IMR-90 (cell line): ENCODE results near the gene GOLT1A. TPM values are rescaled to one million over a fixed set of nuclear protein-coding genes. Genes with fewer than 3 reads are reported as not detected.

ENCODE experiments used
- ATAC-seq: fragments of 200-7000 bp; cut with Tn5 transposase; 2 replicates; pipeline ENCODE4 v1.9.1; 2020; ENCODE audit warnings: low read depth, mild to moderate bottlenecking, moderate library complexity
- BruUV-seq: library from RNA; stranded (reverse); fragments of 400-500 nt; replicated peaks from 2 replicates; lab custom pipeline; 2021; lab: Mats Ljungman, UMichigan
- CTCF ChIA-PET: fragments of 300-600 bp; formaldehyde crosslinking; extraction: SDS; loops from one replicate; lab custom pipeline; 2021; ENCODE audit warnings: antibody characterized with exemption; lab: Yijun Ruan, JAX
- POLR2A ChIA-PET: fragments of 300-600 bp; sonication (Branson Sonifier 250); formaldehyde crosslinking; loops from one replicate; lab custom pipeline; 2022; ENCODE audit warnings: antibody characterized with exemption; ENCODE audit not compliant: unreplicated experiment; lab: Charles Lee
- DNase-seq: peaks from one replicate; pipeline ENCODE4 v3.0.0; 2013
- H2AFZ ChIP-seq: replicated peaks from 2 replicates; pipeline ENCODE3; 2013; ENCODE audit warnings: low read length, mild to moderate bottlenecking; ENCODE audit not compliant: poor library complexity
- H2AK5ac ChIP-seq: 2 replicates; pipeline ENCODE4 v1.6.1; 2013; ENCODE audit warnings: low read depth, low read length, inconsistent platforms
- H2AK9ac ChIP-seq: replicated peaks from 2 replicates; pipeline ENCODE3; 2013; ENCODE audit warnings: mild to moderate bottlenecking, low read depth, low read length, moderate library complexity; ENCODE audit not compliant: poor library complexity
- H2BK120ac ChIP-seq: 2 replicates; pipeline ENCODE4 v1.6.1; 2013; ENCODE audit warnings: low read depth, low read length, inconsistent platforms
- H2BK15ac ChIP-seq: 3 replicates; pipeline ENCODE4 v1.6.1; 2013; ENCODE audit warnings: low read depth, low read length, inconsistent platforms
- H2BK20ac ChIP-seq: 2 replicates; pipeline ENCODE4 v1.6.1; 2013; ENCODE audit warnings: low read depth, mild to moderate bottlenecking, inconsistent platforms, low read length, moderate library complexity
- H2BK5ac ChIP-seq: 2 replicates; pipeline ENCODE4 v1.6.1; 2013; ENCODE audit warnings: mild to moderate bottlenecking, low read depth, low read length, inconsistent platforms; ENCODE audit not compliant: poor library complexity, severe bottlenecking
- H3K14ac ChIP-seq: replicated peaks from 2 replicates; pipeline ENCODE4 v1.6.1; 2013; ENCODE audit warnings: low read depth, low read length, inconsistent platforms
- H3K18ac ChIP-seq: 2 replicates; pipeline ENCODE4 v1.6.1; 2013; ENCODE audit warnings: low read depth, low read length, control low read depth
- H3K23ac ChIP-seq: 2 replicates; pipeline ENCODE4 v1.6.1; 2013; ENCODE audit warnings: low read depth, low read length, inconsistent platforms
- H3K27ac ChIP-seq: 2 replicates; pipeline ENCODE4 v1.5.1; 2013; ENCODE audit warnings: mild to moderate bottlenecking, control low read depth, low read length; ENCODE audit not compliant: insufficient read depth
- H3K27me3 ChIP-seq: 2 replicates; pipeline ENCODE4 v1.6.1; 2013; ENCODE audit warnings: low read length; ENCODE audit not compliant: control insufficient read depth, insufficient read depth
- H3K36me3 ChIP-seq: 2 replicates; pipeline ENCODE4 v1.6.1; 2013; ENCODE audit warnings: low read length, mixed read lengths; ENCODE audit not compliant: control insufficient read depth, insufficient read depth
- H3K4ac ChIP-seq: 2 replicates; pipeline ENCODE4 v1.6.1; 2013; ENCODE audit warnings: low read depth, low read length, inconsistent platforms
- H3K4me1 ChIP-seq: 2 replicates; pipeline ENCODE4 v1.6.1; 2013; ENCODE audit warnings: low read length, mixed read lengths; ENCODE audit not compliant: control insufficient read depth, insufficient read depth
- H3K4me2 ChIP-seq: 2 replicates; pipeline ENCODE4 v1.6.1; 2013; ENCODE audit warnings: low read depth, mild to moderate bottlenecking, control low read depth, low read length, moderate library complexity
- H3K4me3 ChIP-seq: 2 replicates; pipeline ENCODE4 v1.5.1; 2013; ENCODE audit warnings: low read depth, mild to moderate bottlenecking, control low read depth, low read length, moderate library complexity; ENCODE audit not compliant: insufficient read depth
- H3K56ac ChIP-seq: 2 replicates; pipeline ENCODE4 v1.6.1; 2013; ENCODE audit warnings: low read length, inconsistent platforms; ENCODE audit not compliant: insufficient read depth; ENCODE audit errors: extremely low read depth
- H3K79me1 ChIP-seq, 2 experiments: 2 replicates each; pipeline ENCODE4 v1.6.1; 2013; ENCODE audit warnings: low read length in 2 of 2, inconsistent platforms in 1 of 2, low read depth in 1 of 2
- H3K9ac ChIP-seq: 2 replicates; pipeline ENCODE4 v1.6.1; 2013; ENCODE audit warnings: low read depth, low read length, control low read depth
- H3K9me1 ChIP-seq: 2 replicates; pipeline ENCODE4 v1.6.1; 2013; ENCODE audit warnings: low read length, inconsistent platforms; ENCODE audit not compliant: insufficient read depth
- H3K9me3 ChIP-seq: 2 replicates; pipeline ENCODE4 v1.6.1; 2013; ENCODE audit warnings: low read length; ENCODE audit not compliant: control insufficient read depth, insufficient read depth
- H4K20me1 ChIP-seq: 2 replicates; pipeline ENCODE4 v1.6.1; 2013; ENCODE audit warnings: low read length, inconsistent platforms; ENCODE audit not compliant: insufficient read depth
- H4K5ac ChIP-seq: 2 replicates; pipeline ENCODE4 v1.6.1; 2013; ENCODE audit warnings: mild to moderate bottlenecking, low read depth, low read length, control low read depth
- H4K8ac ChIP-seq, 2 experiments: 2 replicates each; pipeline ENCODE4 v1.6.1; 2013; ENCODE audit warnings: low read depth in 2 of 2, low read length in 2 of 2, control low read depth in 1 of 2, inconsistent platforms in 1 of 2
- H4K91ac ChIP-seq: 2 replicates; pipeline ENCODE4 v1.6.1; 2013; ENCODE audit warnings: low read depth, low read length, inconsistent platforms; ENCODE audit not compliant: insufficient read depth
- BHLHE40 ChIP-seq: fragments of 150-350 bp; IDR thresholded peaks from 2 replicates; pipeline ENCODE4 v1.6.1; 2016; ENCODE audit warnings: mild to moderate bottlenecking, low read depth, low read length
- CEBPB ChIP-seq: IDR thresholded peaks from 2 replicates; pipeline ENCODE4 v1.6.1; 2012; ENCODE audit warnings: low read depth, low read length, improper control_type of control experiment
- CHD1 ChIP-seq: IDR thresholded peaks from 2 replicates; pipeline ENCODE4 v1.6.1; 2012; ENCODE audit warnings: low read depth, low read length, improper control_type of control experiment
- CTCF ChIP-seq: conservative IDR thresholded peaks from 2 replicates; pipeline ENCODE4 v1.5.1; 2012; ENCODE audit warnings: mild to moderate bottlenecking, low read depth, low read length, improper control_type of control experiment
- ELK1 ChIP-seq: fragments of 150-350 bp; IDR thresholded peaks from 2 replicates; pipeline ENCODE4 v1.6.1; 2016; ENCODE audit warnings: low read depth, mild to moderate bottlenecking, low read length, moderate library complexity, borderline replicate concordance
- FOS ChIP-seq: fragments of 150-350 bp; IDR thresholded peaks from 2 replicates; pipeline ENCODE4 v1.6.1; 2016; ENCODE audit warnings: low read depth, low read length
- MAFK ChIP-seq: IDR thresholded peaks from 2 replicates; pipeline ENCODE4 v1.6.1; 2012; ENCODE audit warnings: low read depth, low read length, improper control_type of control experiment
- MAZ ChIP-seq: IDR thresholded peaks from 2 replicates; pipeline ENCODE4 v1.6.1; 2012; ENCODE audit warnings: low read depth, mild to moderate bottlenecking, low read length, improper control_type of control experiment, moderate library complexity, borderline replicate concordance
- MXI1 ChIP-seq: IDR thresholded peaks from 2 replicates; pipeline ENCODE4 v1.6.1; 2012; ENCODE audit warnings: low read depth, mild to moderate bottlenecking, low read length, moderate library complexity, borderline replicate concordance
- NFE2L2 ChIP-seq: fragments of 150-350 bp; IDR thresholded peaks from 2 replicates; pipeline ENCODE4 v1.6.1; 2016; ENCODE audit warnings: low read depth, mild to moderate bottlenecking, low read length
- POLR2A ChIP-seq: IDR thresholded peaks from 2 replicates; pipeline ENCODE4 v1.6.1; 2012; ENCODE audit warnings: mild to moderate bottlenecking, low read depth, low read length
- RAD21 ChIP-seq: IDR thresholded peaks from 2 replicates; pipeline ENCODE4 v1.6.1; 2012; ENCODE audit warnings: low read length, improper control_type of control experiment
- RCOR1 ChIP-seq: IDR thresholded peaks from 2 replicates; pipeline ENCODE4 v1.6.1; 2012; ENCODE audit warnings: mild to moderate bottlenecking, low read length, improper control_type of control experiment; ENCODE audit not compliant: insufficient replicate concordance
- RFX5 ChIP-seq: IDR thresholded peaks from 2 replicates; pipeline ENCODE4 v1.8.0; 2012; ENCODE audit warnings: low read depth, mild to moderate bottlenecking, low read length, moderate library complexity
- SMC3 ChIP-seq: fragments of 150-350 bp; IDR thresholded peaks from 2 replicates; pipeline ENCODE4 v1.6.1; 2016; ENCODE audit warnings: low read depth, mild to moderate bottlenecking, antibody characterized with exemption, low read length, moderate library complexity
- USF2 ChIP-seq: fragments of 150-350 bp; IDR thresholded peaks from 2 replicates; pipeline ENCODE4 v1.6.1; 2017; ENCODE audit warnings: mild to moderate bottlenecking, antibody characterized with exemption, low read length, low read depth
- WGBS, 2 experiments: methylation state at CpG; one replicate each; pipeline versions ENCODE4 v1.1.5 to v1.1.7; 2013; ENCODE audit warnings: missing lambda C conversion rate in 2 of 2; ENCODE audit not compliant: insufficient read length in 1 of 2; ENCODE audit errors: extremely low coverage in 2 of 2; 5-methylcytosine and 5-hydroxymethylcytosine counted together
- dilution Hi-C: fragments of 300-500 bp; cut with HindIII; formaldehyde crosslinking; loops from one replicate; pipeline ENCODE4 v1.14.3; 2018; ENCODE audit warnings: low sequenced_read_pairs; ENCODE audit not compliant: unreplicated experiment
- in situ Hi-C: fragments of 300-500 bp; cut with MboI; formaldehyde crosslinking; loops from 3 replicates; pipeline ENCODE4 v1.14.3; 2019; ENCODE audit warnings: low sequenced_read_pairs, inconsistent platforms, mixed read lengths
- intact Hi-C: fragments of 100-400 bp; cut with micrococcal nuclease; formaldehyde crosslinking; loops from 2 replicates; pipeline ENCODE4 v1.10.0; 2022
- polyA plus RNA-seq, 3 experiments: library from polyadenylated mRNA; depleted of rRNA; stranded (reverse); fragments of >200 nt; gene quantifications; 2 replicates each; pipeline ENCODE4 v1.2.3, GENCODE V29; 2012; ENCODE audit warnings: low replicate concordance in 1 of 3
- total RNA-seq: library from RNA; depleted of rRNA; stranded (reverse); fragments of >200 nt; gene quantifications from 2 replicates; pipeline ENCODE4 v1.2.3, GENCODE V29; 2012

GOLT1A gene
- total and polyA plus RNA-seq, 2 of the 4 experiments (the other 2 are of a cell fraction) = 0.32 TPM; not detected in 1

- ChIA-PET POLR2A (no interaction called here), CTCF (no interaction called here)
- H3K36me3 ChIP-seq = peaks cover 15% of the 10 kb centered on the region; the same call in 1 of the 2 replicates
- H3K27ac ChIP-seq = no peak overlapping the region
- no peak overlapping the region for H3K4me3 ChIP-seq
- no peak overlapping the region for H3K56ac ChIP-seq
- no peak overlapping the region for H4K8ac ChIP-seq
- H3K14ac ChIP-seq = no peak overlapping the region
- BruUV-seq = no TSS peak
- no peaks in the 10 kb centered on the region for H3K27me3 ChIP-seq
- TF ChIP-seq MAZ = no peak
- no peak for TF ChIP-seq CTCF
- TF ChIP-seq MXI1 = no peak
- no peak for TF ChIP-seq POLR2A
- no peak for TF ChIP-seq USF2
- TF ChIP-seq CHD1 = no peak
- TF ChIP-seq NFE2L2 = no peak
- TF ChIP-seq MAFK = no peak
- no peak for TF ChIP-seq FOS
- TF ChIP-seq RCOR1 = no peak
- no peak for TF ChIP-seq BHLHE40
- no peak for TF ChIP-seq SMC3
- TF ChIP-seq ELK1 = no peak
- TF ChIP-seq RAD21 = no peak
- no peak for TF ChIP-seq RFX5
- no peak for TF ChIP-seq CEBPB
- no peak overlapping the region for H2BK5ac ChIP-seq
- no peak overlapping the region for H2AK5ac ChIP-seq
- intact Hi-C loops = no loop called here
- no peak overlapping the region for H2BK120ac ChIP-seq
- H3K9ac ChIP-seq = no peak overlapping the region
- H4K20me1 ChIP-seq = no peaks in the 10 kb centered on the region
- H3K4me1 ChIP-seq = peaks cover 3% of the 10 kb centered on the region; the same call in 1 of the 2 replicates
- H3K18ac ChIP-seq = no peak overlapping the region
- DNase-seq = no peak
- no peak overlapping the region for H4K5ac ChIP-seq
- H3K4me2 ChIP-seq = no peak overlapping the region
- no peaks in the 10 kb centered on the region for H3K79me1 ChIP-seq
- no peak overlapping the region for H4K91ac ChIP-seq
- 65% methylated on average over 2 of the region's 4 CpGs; no CpG with 5 or more reads in 1 of the 2 experiments for WGBS, 2 experiments
- no peak for ATAC-seq
- H2BK15ac ChIP-seq = no peak overlapping the region
- dilution Hi-C loops = no loop called here
- no peak overlapping the region for H3K23ac ChIP-seq
- no peak overlapping the region for H2AFZ ChIP-seq
- H3K4ac ChIP-seq = no peak overlapping the region
- in situ Hi-C loops = no loop called here
- H2BK20ac ChIP-seq = no peak overlapping the region
- no peak overlapping the region for H2AK9ac ChIP-seq
- H3K9me1 ChIP-seq = no peaks in the 10 kb centered on the region; the same call in 1 of the 2 replicates
- H3K9me3 ChIP-seq = no peaks in the 10 kb centered on the region
Observed at GRCh38 chr1:204217648-204218000, 3.8 kb upstream of the GOLT1A start.
